Psoas muscle (tissue), 8 donors: ENCODE data around the gene TMEM273. TPM values are rescaled to one million over a fixed set of nuclear protein-coding genes. Genes with fewer than 3 reads are reported as not detected.

Experiments
- ATAC-seq, 4 donors: fragments of 200-7000 bp; cut with Tn5 transposase; one replicate each; pipeline ENCODE4 v1.9.1; 2020; ENCODE audit warnings: moderate library complexity in 3 of 4, mild to moderate bottlenecking in 2 of 4
- DNase-seq, 2 donors: peaks; one replicate each; pipeline ENCODE4 v3.0.0-alpha.2; 2020
- H3K27ac ChIP-seq: fragments of 200-600 bp; one replicate; pipeline ENCODE4 v1.8.0; 2022
- H3K27me3 ChIP-seq, 3 donors: fragments of 200-600 bp in 1 of 3; one replicate each; pipeline versions ENCODE4 v1.6.1 to v1.8.0; 2013 to 2022; ENCODE audit warnings: low read length in 2 of 3, mild to moderate bottlenecking in 2 of 3, moderate library complexity in 1 of 3; ENCODE audit not compliant: insufficient read depth in 3 of 3
- H3K36me3 ChIP-seq, 2 donors: fragments of 200-600 bp in 1 of 2; one replicate each; pipeline versions ENCODE4 v1.6.1 to v1.8.0; 2013 to 2022; ENCODE audit warnings: low read depth in 1 of 2, mild to moderate bottlenecking in 1 of 2, moderate library complexity in 1 of 2; ENCODE audit not compliant: insufficient read depth in 1 of 2
- H3K4me1 ChIP-seq: fragments of 200-600 bp; one replicate; pipeline ENCODE4 v1.8.0; 2022
- H3K4me3 ChIP-seq: fragments of 200-600 bp; one replicate; pipeline ENCODE4 v1.8.0; 2022; ENCODE audit warnings: mild to moderate bottlenecking
- H3K9me3 ChIP-seq: fragments of 200-600 bp; one replicate; pipeline ENCODE4 v1.8.0; 2022
- WGBS, 3 donors: extraction: QIAGEN DNeasy Blood & Tissue Kit; methylation state at CpG; one replicate each; pipeline versions ENCODE4 v1.1.6 to v1.1.7; 2013; 5-methylcytosine and 5-hydroxymethylcytosine counted together
- intact Hi-C, 2 donors: fragments of 100-400 bp; cut with DNase I; formaldehyde crosslinking; loops; one replicate each; pipeline versions ENCODE4 v1.11.0 to v1.14.2; 2022
- polyA plus RNA-seq, 3 donors: library from polyadenylated mRNA; stranded (reverse); fragments of 200-250 nt; gene quantifications; one replicate each; pipeline ENCODE4 v1.2.3, GENCODE V29; 2013
- total RNA-seq, 4 donors: library from RNA; stranded (reverse); fragmentation: NEBNext Ultra II Directional in 2 of 4; extraction: Animal tissue kit (Norgen Biotek cat#: 25700) in 2 of 4; gene quantifications; one replicate each; pipeline versions ENCODE4 v1.2.1 to v1.2.4, GENCODE V29; 2021 to 2023
- TF ChIP-seq, protein P1 (sequence below): fragments of 200-600 bp; IDR thresholded peaks from one replicate; pipeline ENCODE4 v1.8.0; 2022; ENCODE audit warnings: antibody characterized with exemption
- donor health status: healthy with polysubstance abuse.
- donor health status: DM: no; HTN: no; CAD: no; lungs with moderate emphysema.
- donor health status: Bipolar disorder and iron deficiency.
- donor health status: healthy.
- donor health status: DM: yes; HTN: yes; CAD: no.
- donor health status: DM: no; HTN: no; CAD: no.
- donor health status: DM: no; HTN: no; CAD: no.
- donor health status: DM: yes; HTN: yes; CAD: no.

TMEM273 gene
- total and polyA plus RNA-seq, 7 donors = 3.5 to 12.0 (median 7.7) TPM

DNA sequence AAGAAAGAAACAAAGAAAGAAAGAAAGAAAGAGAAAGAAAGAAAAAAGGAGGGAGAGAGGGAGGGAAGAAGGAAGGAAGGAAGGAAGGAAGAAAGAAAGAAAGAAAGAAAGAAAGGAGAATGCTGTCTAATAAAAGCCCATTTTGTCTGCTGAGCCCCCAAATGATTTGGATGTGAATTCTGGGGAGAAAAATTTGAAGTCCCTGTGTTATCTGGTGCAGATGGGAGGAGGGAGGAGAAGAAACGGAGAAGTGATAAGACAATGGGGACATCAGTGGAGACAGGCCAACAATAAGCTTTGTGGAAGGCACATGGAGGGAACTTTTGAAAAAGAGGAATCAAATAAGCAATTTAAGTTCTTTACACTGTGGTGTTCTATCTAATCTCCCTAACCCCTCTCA is 24.6 kb upstream of the TMEM273 start:
- H3K27me3 ChIP-seq = no peaks in the 10 kb centered on the region
- H3K4me1 ChIP-seq = no peaks in the 10 kb centered on the region
- ATAC-seq (no peak), DNase-seq (no peak)
- intact Hi-C loops = no loop called here
- no peak overlapping the region for H3K4me3 ChIP-seq
- TF ChIP-seq, protein P1, sequence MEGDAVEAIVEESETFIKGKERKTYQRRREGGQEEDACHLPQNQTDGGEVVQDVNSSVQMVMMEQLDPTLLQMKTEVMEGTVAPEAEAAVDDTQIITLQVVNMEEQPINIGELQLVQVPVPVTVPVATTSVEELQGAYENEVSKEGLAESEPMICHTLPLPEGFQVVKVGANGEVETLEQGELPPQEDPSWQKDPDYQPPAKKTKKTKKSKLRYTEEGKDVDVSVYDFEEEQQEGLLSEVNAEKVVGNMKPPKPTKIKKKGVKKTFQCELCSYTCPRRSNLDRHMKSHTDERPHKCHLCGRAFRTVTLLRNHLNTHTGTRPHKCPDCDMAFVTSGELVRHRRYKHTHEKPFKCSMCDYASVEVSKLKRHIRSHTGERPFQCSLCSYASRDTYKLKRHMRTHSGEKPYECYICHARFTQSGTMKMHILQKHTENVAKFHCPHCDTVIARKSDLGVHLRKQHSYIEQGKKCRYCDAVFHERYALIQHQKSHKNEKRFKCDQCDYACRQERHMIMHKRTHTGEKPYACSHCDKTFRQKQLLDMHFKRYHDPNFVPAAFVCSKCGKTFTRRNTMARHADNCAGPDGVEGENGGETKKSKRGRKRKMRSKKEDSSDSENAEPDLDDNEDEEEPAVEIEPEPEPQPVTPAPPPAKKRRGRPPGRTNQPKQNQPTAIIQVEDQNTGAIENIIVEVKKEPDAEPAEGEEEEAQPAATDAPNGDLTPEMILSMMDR = no peak
- WGBS, 3 donors = 74 to 80% (median 80%) methylated on average over 1 of the region's 1 CpG
- no peaks in the 10 kb centered on the region for H3K9me3 ChIP-seq
- H3K36me3 ChIP-seq = no peaks in the 10 kb centered on the region
- no peak overlapping the region for H3K27ac ChIP-seq

DNA sequence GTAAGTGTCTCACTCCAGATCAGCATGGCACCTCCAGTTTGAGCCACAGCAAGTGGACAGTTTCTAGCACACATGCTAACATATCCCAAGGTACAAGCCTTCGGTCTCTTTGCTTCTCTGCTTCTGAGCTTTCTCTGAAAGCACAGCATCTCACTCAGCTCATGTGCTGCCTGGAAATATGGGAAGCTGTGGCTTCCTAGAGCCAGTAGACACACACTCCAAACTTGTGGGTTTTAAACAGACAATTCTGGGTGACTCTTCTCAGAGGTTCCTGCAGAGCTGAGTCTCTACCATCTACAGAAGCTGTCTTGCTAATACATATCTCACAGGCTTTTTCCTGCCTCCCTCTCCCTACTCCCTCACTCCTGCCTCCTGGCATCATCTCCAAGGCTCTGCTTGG is 23.9 kb upstream of the TMEM273 start:
- no peak overlapping the region for H3K27ac ChIP-seq
- no peaks in the 10 kb centered on the region for H3K27me3 ChIP-seq
- TF ChIP-seq, protein P1 = no peak
- no peak overlapping the region for H3K4me3 ChIP-seq
- no peaks in the 10 kb centered on the region for H3K4me1 ChIP-seq
- DNase-seq (no peak), ATAC-seq (no peak)
- H3K36me3 ChIP-seq = no peaks in the 10 kb centered on the region
- no peaks in the 10 kb centered on the region for H3K9me3 ChIP-seq
- intact Hi-C loops = no loop called here
- 85 to 94% (median 89%) methylated on average over 1 of the region's 1 CpG for WGBS, 3 donors

DNA sequence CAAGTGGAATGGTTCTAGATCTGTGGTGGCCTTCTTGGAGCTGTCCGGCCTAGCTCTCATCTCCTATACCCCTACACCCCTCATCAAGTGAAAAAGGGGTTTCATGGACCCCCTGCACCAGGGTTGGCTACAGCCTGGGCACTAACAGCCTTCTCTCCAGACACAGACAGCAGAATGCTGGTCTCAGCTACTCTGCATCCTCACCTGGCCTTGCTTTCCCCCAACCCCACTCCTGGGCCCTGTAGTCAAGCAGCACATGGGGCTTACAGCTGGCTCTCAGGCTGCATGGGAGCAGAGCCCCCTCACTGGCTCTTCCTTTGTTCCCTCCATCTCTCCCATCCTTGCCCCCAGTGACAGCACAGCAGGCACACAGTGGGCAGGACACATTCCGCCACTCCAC is 20.8 kb upstream of the TMEM273 start:
- H3K36me3 ChIP-seq = no peaks in the 10 kb centered on the region
- H3K4me1 ChIP-seq = no peaks in the 10 kb centered on the region
- DNase-seq = no peak
- no peak overlapping the region for H3K27ac ChIP-seq
- H3K4me3 ChIP-seq = no peak overlapping the region
- intact Hi-C loops = no loop called here
- no peaks in the 10 kb centered on the region for H3K27me3 ChIP-seq
- TF ChIP-seq, protein P1 = no peak
- H3K9me3 ChIP-seq = no peaks in the 10 kb centered on the region
- 95 to 98% (median 98%) methylated on average over 2 of the region's 2 CpGs for WGBS, 3 donors
- no peak for ATAC-seq

DNA sequence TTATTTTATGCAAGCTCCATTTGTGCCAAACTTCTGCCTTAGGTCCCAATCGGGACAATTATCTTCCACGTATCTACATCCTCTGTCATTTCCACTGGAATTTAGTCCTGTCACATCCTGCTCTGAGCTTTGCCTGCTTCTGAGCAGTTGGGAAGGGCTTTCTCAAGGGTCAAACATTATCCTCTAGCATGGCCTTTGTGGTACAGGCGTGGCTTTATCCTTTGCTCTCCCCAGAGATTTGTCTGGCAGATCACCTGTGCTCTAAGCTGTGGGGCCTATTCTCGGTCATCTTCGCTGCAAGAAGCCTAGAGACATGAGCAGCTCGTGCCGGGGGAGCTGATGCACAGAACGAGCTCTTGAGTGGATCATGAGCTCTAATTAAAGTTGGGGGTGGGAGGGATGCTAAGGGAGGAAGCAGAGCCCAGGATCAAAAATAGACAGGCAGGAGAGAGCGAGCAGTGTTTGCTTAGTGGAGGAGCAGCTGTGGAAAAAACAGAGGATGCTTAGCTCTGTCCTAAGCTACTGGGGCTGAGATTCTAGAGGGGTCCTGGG is 19.8 kb upstream of the TMEM273 start:
- H3K27me3 ChIP-seq = no peaks in the 10 kb centered on the region
- DNase-seq (no peak), ATAC-seq (no peak)
- TF ChIP-seq, protein P1 = no peak
- no peak overlapping the region for H3K27ac ChIP-seq
- WGBS, 3 donors = 72 to 74% (median 73%) methylated on average over 9 of the region's 9 CpGs
- H3K4me3 ChIP-seq = no peak overlapping the region
- no peaks in the 10 kb centered on the region for H3K9me3 ChIP-seq
- intact Hi-C loops = no loop called here
- no peaks in the 10 kb centered on the region for H3K4me1 ChIP-seq
- no peaks in the 10 kb centered on the region for H3K36me3 ChIP-seq

DNA sequence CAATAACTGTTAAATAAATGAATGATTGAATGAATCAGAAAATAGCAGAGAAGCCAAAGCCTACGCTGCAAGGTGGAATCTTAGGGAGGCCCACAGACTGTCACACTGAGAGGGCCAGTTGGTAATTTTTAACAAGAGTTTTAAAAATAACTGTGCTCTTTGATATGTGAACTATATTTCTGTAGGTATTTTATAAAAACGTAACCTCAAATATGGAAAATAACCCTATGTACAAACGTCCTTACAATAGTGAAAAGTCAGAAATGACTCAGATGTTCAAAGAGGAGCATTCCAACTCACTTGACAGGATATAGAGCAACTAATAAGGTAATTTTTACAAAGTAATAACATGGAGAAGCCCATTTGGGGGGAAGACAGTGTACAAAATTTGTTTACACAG is 18.9 kb upstream of the TMEM273 start:
- H3K36me3 ChIP-seq = no peaks in the 10 kb centered on the region
- H3K4me1 ChIP-seq = no peaks in the 10 kb centered on the region
- TF ChIP-seq, protein P1 = no peak
- ATAC-seq (no peak), DNase-seq (no peak)
- no peak overlapping the region for H3K4me3 ChIP-seq
- 84 to 92% (median 89%) methylated on average over 3 of the region's 3 CpGs for WGBS, 3 donors
- H3K9me3 ChIP-seq = no peaks in the 10 kb centered on the region
- no peaks in the 10 kb centered on the region for H3K27me3 ChIP-seq
- intact Hi-C loops = no loop called here
- no peak overlapping the region for H3K27ac ChIP-seq
